Cardiac fibroblast (primary cell): ENCODE results near the gene RNF44.

Experiments used
- DNase-seq, 2 donors: peaks; one replicate each; pipeline versions ENCODE4 v3.0.0 to v3.0.0-alpha.2; 2010; ENCODE audit warnings: low read depth in 2 of 2
- H3K4me3 ChIP-seq, 2 donors: replicated peaks in 1 of 2; 1 replicate in 1 of 2; 2 replicates in 1 of 2; pipeline ENCODE4 v1.5.1; 2011; ENCODE audit warnings: low read depth in 2 of 2, low read length in 2 of 2, mild to moderate bottlenecking in 2 of 2, moderate library complexity in 1 of 2
- CTCF ChIP-seq: IDR thresholded peaks from one replicate; pipeline ENCODE4 v1.5.1; 2011; ENCODE audit warnings: low read depth, mild to moderate bottlenecking, low read length, inconsistent platforms

RNF44 gene

GRCh38 chr5:176521699-176522263, 15.4 kb downstream of the RNF44 start:
- no peak for DNase-seq
- no peak overlapping the region for H3K4me3 ChIP-seq
- TF ChIP-seq CTCF: no peak

GRCh38 chr5:176521286-176521685, 15.9 kb downstream of the RNF44 start:
- TF ChIP-seq CTCF: no peak
- H3K4me3 ChIP-seq: no peak overlapping the region
- DNase-seq: no peak

GRCh38 chr5:176519810-176520720, 17.1 kb downstream of the RNF44 start:
- H3K4me3 ChIP-seq: no peak overlapping the region
- no peak for TF ChIP-seq CTCF
- no peak for DNase-seq

- TF ChIP-seq CTCF: no peak
- H3K4me3 ChIP-seq: no peak overlapping the region
- no peak for DNase-seq
Measured at GRCh38 chr5:176517053-176517661, 20.0 kb downstream of the RNF44 start.

- H3K4me3 ChIP-seq: no peak overlapping the region
- no peak for TF ChIP-seq CTCF
- DNase-seq: no peak
Measured at GRCh38 chr5:176515396-176515795, 21.8 kb downstream of the RNF44 start.

- DNase-seq: no peak
- no peak overlapping the region for H3K4me3 ChIP-seq
- TF ChIP-seq CTCF: no peak
Measured at GRCh38 chr5:176514244-176514950, 22.8 kb downstream of the RNF44 start.
